PC-3 (cell line): Measurements from ENCODE around the gene CCDC54. TPM values are rescaled to one million over a fixed set of nuclear protein-coding genes. Genes with fewer than 3 reads are reported as not detected.

ENCODE experiments used
- ATAC-seq: fragments of 200-7000 bp; cut with Tn5 transposase; 2 replicates; pipeline ENCODE4 v1.9.1; 2020; ENCODE audit warnings: mild to moderate bottlenecking, moderate library complexity
- BruUV-seq: library from RNA; stranded (reverse); fragments of 400-500 nt; replicated peaks from 2 replicates; lab custom pipeline; 2021; lab: Mats Ljungman, UMichigan
- CTCF ChIA-PET: fragments of 300-600 bp; sonication (Branson Sonifier 250); formaldehyde crosslinking; loops from one replicate; lab custom pipeline; 2022; ENCODE audit warnings: antibody characterized with exemption; lab: Charles Lee
- POLR2A ChIA-PET: fragments of 300-600 bp; sonication (Branson Sonifier 250); formaldehyde crosslinking; loops from one replicate; lab custom pipeline; 2022; ENCODE audit warnings: antibody characterized with exemption; ENCODE audit not compliant: unreplicated experiment; lab: Charles Lee
- DNase-seq: peaks from one replicate; pipeline ENCODE4 v3.0.0-alpha.2; 2015
- H2AFZ ChIP-seq: fragments of 300-600 bp; sonication (generic); 2 replicates; pipeline ENCODE4 v1.6.0; 2016; ENCODE audit warnings: antibody characterized with exemption, low read length
- H3F3A ChIP-seq: fragments of 300-600 bp; sonication (generic); one replicate; pipeline ENCODE4 v1.6.0; 2017; ENCODE audit warnings: antibody characterized with exemption, low read length, control low read depth, mild to moderate bottlenecking; ENCODE audit not compliant: unreplicated experiment
- H3K27ac ChIP-seq: fragments of 300-600 bp; sonication (generic); 2 replicates; pipeline ENCODE4 v1.5.1; 2016; ENCODE audit warnings: mild to moderate bottlenecking, low read length
- H3K27me3 ChIP-seq: fragments of 300-600 bp; sonication (generic); 2 replicates; pipeline ENCODE4 v1.6.1; 2016; ENCODE audit warnings: low read length, mixed read lengths
- H3K36me3 ChIP-seq: fragments of 300-600 bp; sonication (generic); 2 replicates; pipeline ENCODE4 v1.6.1; 2016; ENCODE audit warnings: low read depth, mixed run types, low read length, mixed read lengths
- H3K4me1 ChIP-seq: fragments of 300-600 bp; sonication (generic); 2 replicates; pipeline ENCODE4 v1.5.1; 2016; ENCODE audit warnings: low read length; ENCODE audit not compliant: insufficient read depth
- H3K4me2 ChIP-seq: fragments of 300-600 bp; sonication (generic); 2 replicates; pipeline ENCODE4 v1.6.0; 2016; ENCODE audit warnings: low read length
- H3K4me3 ChIP-seq: fragments of 300-600 bp; sonication (generic); 2 replicates; pipeline ENCODE4 v1.5.1; 2016; ENCODE audit warnings: mild to moderate bottlenecking, low read length, mixed read lengths
- H3K79me2 ChIP-seq: fragments of 300-600 bp; sonication (generic); 2 replicates; pipeline ENCODE4 v1.6.1; 2017; ENCODE audit warnings: low read length, mixed read lengths
- H3K9ac ChIP-seq: fragments of 300-600 bp; sonication (generic); 2 replicates; pipeline ENCODE4 v1.6.0; 2016; ENCODE audit warnings: mild to moderate bottlenecking, low read length
- H3K9me2 ChIP-seq: fragments of 300-600 bp; sonication (generic); replicated peaks from 2 replicates; pipeline ENCODE4 v1.6.1; 2016; ENCODE audit warnings: mixed run types, low read length, mixed read lengths
- H3K9me3 ChIP-seq: fragments of 300-600 bp; sonication (generic); 2 replicates; pipeline ENCODE4 v1.6.1; 2016; ENCODE audit warnings: low read length, mixed read lengths
- H4K20me1 ChIP-seq: fragments of 300-600 bp; sonication (generic); 2 replicates; pipeline ENCODE4 v1.6.1; 2016; ENCODE audit warnings: low read length, mixed read lengths
- EZH2 ChIP-seq: fragments of 300-600 bp; sonication (generic); IDR thresholded peaks from one replicate; pipeline ENCODE4 v1.6.1; 2017; ENCODE audit warnings: antibody characterized with exemption, mild to moderate bottlenecking, low read length; ENCODE audit not compliant: unreplicated experiment
- EZH2phosphoT487 ChIP-seq: fragments of 300-600 bp; sonication (generic); IDR thresholded peaks from 2 replicates; pipeline ENCODE4 v1.6.1; 2018; ENCODE audit warnings: mild to moderate bottlenecking, antibody characterized with exemption, low read length, borderline replicate concordance
- intact Hi-C: fragments of 100-400 bp; cut with micrococcal nuclease; formaldehyde crosslinking; loops from 2 replicates; pipeline ENCODE4 v1.9.0; 2023
- total RNA-seq: library from RNA; depleted of rRNA; stranded (reverse); fragments of >200 nt; gene quantifications from 2 replicates; pipeline ENCODE4 v1.2.3, GENCODE V29; 2014
- TF ChIP-seq, protein P1 (sequence below): fragments of 300-600 bp; sonication (generic); conservative IDR thresholded peaks from 2 replicates; pipeline ENCODE4 v1.5.1; 2017; ENCODE audit warnings: antibody characterized with exemption, low read depth, mild to moderate bottlenecking, low read length

CCDC54 gene
- total RNA-seq, 1 experiment from 2014 or later = not detected

DNA sequence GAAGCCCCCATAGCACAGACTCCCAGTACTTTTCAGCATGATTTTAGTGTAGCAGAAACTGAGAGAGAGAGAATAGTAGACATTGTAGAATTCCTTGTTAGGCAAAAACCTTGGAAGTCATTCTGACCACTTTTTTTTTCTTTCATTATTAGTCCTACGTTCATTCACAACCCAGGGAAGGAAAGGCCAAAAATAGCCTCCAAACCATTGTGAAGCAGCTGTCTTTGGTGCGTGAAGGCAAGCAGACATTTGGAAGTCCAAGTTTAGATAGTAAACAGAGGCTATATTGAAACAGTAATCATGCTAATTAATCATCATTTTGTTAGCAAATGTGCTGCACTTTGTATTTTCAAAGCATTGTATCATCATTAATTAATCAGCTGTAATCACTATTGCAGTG is 34.5 kb downstream of the CCDC54 start:
- ChIA-PET POLR2A (no interaction called here), CTCF (interaction anchor here (1.2 kb wide), 1 partner anchor 9 kb away, joined by 4 read pairs; no protein-coding TSS in a partner anchor)
- Histone ChIP-seq H3K4me3 (no peak overlapping the region), H3K9me3 (peaks cover 11% of the 10 kb centered on the region; the same call in 1 of the 2 replicates), H3K27me3 (no peaks in the 10 kb centered on the region), H3K9me2 (no peaks in the 10 kb centered on the region), H3F3A (no peaks in the 10 kb centered on the region), H3K4me1 (no peaks in the 10 kb centered on the region), H2AFZ (no peak overlapping the region), H3K9ac (no peak overlapping the region), H3K36me3 (no peaks in the 10 kb centered on the region), H3K79me2 (no peaks in the 10 kb centered on the region), H3K27ac (no peak overlapping the region), H3K4me2 (no peak overlapping the region), H4K20me1 (no peaks in the 10 kb centered on the region)
- DNase-seq = no peak
- no TSS peak for BruUV-seq
- intact Hi-C loops = no loop called here
- TF ChIP-seq, protein P1, sequence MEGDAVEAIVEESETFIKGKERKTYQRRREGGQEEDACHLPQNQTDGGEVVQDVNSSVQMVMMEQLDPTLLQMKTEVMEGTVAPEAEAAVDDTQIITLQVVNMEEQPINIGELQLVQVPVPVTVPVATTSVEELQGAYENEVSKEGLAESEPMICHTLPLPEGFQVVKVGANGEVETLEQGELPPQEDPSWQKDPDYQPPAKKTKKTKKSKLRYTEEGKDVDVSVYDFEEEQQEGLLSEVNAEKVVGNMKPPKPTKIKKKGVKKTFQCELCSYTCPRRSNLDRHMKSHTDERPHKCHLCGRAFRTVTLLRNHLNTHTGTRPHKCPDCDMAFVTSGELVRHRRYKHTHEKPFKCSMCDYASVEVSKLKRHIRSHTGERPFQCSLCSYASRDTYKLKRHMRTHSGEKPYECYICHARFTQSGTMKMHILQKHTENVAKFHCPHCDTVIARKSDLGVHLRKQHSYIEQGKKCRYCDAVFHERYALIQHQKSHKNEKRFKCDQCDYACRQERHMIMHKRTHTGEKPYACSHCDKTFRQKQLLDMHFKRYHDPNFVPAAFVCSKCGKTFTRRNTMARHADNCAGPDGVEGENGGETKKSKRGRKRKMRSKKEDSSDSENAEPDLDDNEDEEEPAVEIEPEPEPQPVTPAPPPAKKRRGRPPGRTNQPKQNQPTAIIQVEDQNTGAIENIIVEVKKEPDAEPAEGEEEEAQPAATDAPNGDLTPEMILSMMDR = no peak
- TF ChIP-seq EZH2phosphoT487 = no peak
- TF ChIP-seq EZH2 = no peak
- no peak for ATAC-seq

DNA sequence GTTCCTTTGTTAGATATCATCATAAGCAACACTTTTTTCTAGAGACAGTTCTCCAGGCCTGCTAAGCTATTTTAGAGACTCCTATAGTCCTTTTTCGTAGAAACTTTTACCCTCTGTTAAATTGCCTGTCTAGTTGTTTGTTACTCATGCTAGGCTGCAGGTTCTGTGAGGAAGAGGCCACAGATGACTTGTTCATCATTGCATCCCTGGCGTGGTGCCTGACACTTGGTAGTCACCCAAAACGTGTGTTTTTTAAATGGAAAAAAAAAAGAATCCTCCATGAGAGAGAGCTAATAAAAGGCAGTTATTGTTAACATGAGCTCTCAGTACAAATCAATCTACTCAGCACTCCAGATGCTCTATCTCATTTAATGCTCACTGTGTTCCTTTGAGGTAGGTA is 35.1 kb downstream of the CCDC54 start:
- Histone ChIP-seq H3K4me1 (no peaks in the 10 kb centered on the region), H3K27me3 (no peaks in the 10 kb centered on the region), H3K4me3 (no peak overlapping the region), H3K4me2 (no peak overlapping the region), H3K79me2 (no peaks in the 10 kb centered on the region), H3K27ac (no peak overlapping the region), H3K9ac (no peak overlapping the region), H4K20me1 (no peaks in the 10 kb centered on the region), H3F3A (no peaks in the 10 kb centered on the region), H3K36me3 (no peaks in the 10 kb centered on the region), H3K9me3 (peaks cover 11% of the 10 kb centered on the region; the same call in 1 of the 2 replicates), H3K9me2 (no peaks in the 10 kb centered on the region), H2AFZ (no peak overlapping the region)
- no peak for TF ChIP-seq EZH2phosphoT487
- no peak for TF ChIP-seq EZH2
- TF ChIP-seq, protein P1 = no peak
- ChIA-PET POLR2A (no interaction called here), CTCF (interaction anchor here (0.7 to 1.2 kb wide), 2 partner anchors 9 to 360 kb away, joined by 4 read pairs; no protein-coding TSS in a partner anchor)
- ATAC-seq (no peak), DNase-seq (peak; percentile 28)
- BruUV-seq = no TSS peak
- intact Hi-C loops = no loop called here

DNA sequence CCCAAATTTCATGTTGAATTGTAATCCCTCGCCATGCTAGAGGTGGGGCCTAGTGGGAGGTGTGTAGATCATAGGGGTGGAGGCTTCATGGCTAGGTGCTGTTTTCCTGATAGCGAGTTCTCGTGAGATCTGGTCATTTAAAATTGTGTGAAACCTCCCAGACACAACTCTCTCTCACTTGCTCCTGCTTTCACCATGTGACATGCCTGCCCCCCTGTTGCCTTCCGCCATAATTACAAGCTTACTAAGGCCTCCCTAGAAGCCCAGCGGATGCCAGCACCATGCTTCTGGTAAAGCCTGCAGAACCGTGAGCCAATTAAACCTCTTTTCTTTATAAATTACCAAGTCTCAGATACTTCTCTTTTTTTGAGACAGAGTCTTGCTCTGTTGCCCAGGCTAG is 36.0 kb downstream of the CCDC54 start:
- H3K4me1 ChIP-seq = no peaks in the 10 kb centered on the region
- H3K9me3 ChIP-seq = peaks cover 11% of the 10 kb centered on the region; the same call in 1 of the 2 replicates
- H3F3A ChIP-seq = no peaks in the 10 kb centered on the region
- no peak overlapping the region for H3K27ac ChIP-seq
- H3K79me2 ChIP-seq = no peaks in the 10 kb centered on the region
- H2AFZ ChIP-seq = no peak overlapping the region
- H4K20me1 ChIP-seq = no peaks in the 10 kb centered on the region
- no peaks in the 10 kb centered on the region for H3K36me3 ChIP-seq
- H3K4me2 ChIP-seq = no peak overlapping the region
- POLR2A ChIA-PET = no interaction called here
- TF ChIP-seq, protein P1 = no peak
- TF ChIP-seq EZH2phosphoT487 (no peak), EZH2 (no peak)
- no peak for DNase-seq
- H3K27me3 ChIP-seq = no peaks in the 10 kb centered on the region
- CTCF ChIA-PET = no interaction called here
- no TSS peak for BruUV-seq
- no peak overlapping the region for H3K9ac ChIP-seq
- intact Hi-C loops = no loop called here
- no peak for ATAC-seq
- no peak overlapping the region for H3K4me3 ChIP-seq
- H3K9me2 ChIP-seq = no peaks in the 10 kb centered on the region
